Neural cell (in vitro differentiated cells): ENCODE results near the gene ZNF57.

Experiments used
- CTCF ChIP-seq: fragments of 450-650 bp; IDR thresholded peaks from 2 replicates; pipeline ENCODE4 v1.5.1; 2014; ENCODE audit warnings: antibody characterized with exemption, mild to moderate bottlenecking, moderate library complexity; ENCODE audit not compliant: poor library complexity, severe bottlenecking
- EP300 ChIP-seq: fragments of 450-650 bp; conservative IDR thresholded peaks from 2 replicates; pipeline ENCODE4 v1.6.1; 2014; ENCODE audit warnings: antibody characterized with exemption, mild to moderate bottlenecking, moderate library complexity; ENCODE audit not compliant: poor library complexity, severe bottlenecking
- EZH2 ChIP-seq: fragments of 200-600, 300-800 bp; shearing (Covaris generic), sonication (generic); IDR thresholded peaks from 2 replicates; pipeline ENCODE4 v1.6.1; 2014; ENCODE audit warnings: antibody characterized with exemption, low read length, borderline replicate concordance, mild to moderate bottlenecking; ENCODE audit not compliant: insufficient read depth, poor library complexity, severe bottlenecking
- POLR2AphosphoS5 ChIP-seq: IDR thresholded peaks from 2 replicates; pipeline ENCODE4 v1.6.1; 2012
- TAF1 ChIP-seq: IDR thresholded peaks from 2 replicates; pipeline ENCODE4 v1.6.1; 2012; ENCODE audit warnings: low read depth
- TF ChIP-seq, protein P1 (sequence below): IDR thresholded peaks from 2 replicates; pipeline ENCODE4 v1.6.1; 2012; ENCODE audit warnings: borderline replicate concordance

DNA sequence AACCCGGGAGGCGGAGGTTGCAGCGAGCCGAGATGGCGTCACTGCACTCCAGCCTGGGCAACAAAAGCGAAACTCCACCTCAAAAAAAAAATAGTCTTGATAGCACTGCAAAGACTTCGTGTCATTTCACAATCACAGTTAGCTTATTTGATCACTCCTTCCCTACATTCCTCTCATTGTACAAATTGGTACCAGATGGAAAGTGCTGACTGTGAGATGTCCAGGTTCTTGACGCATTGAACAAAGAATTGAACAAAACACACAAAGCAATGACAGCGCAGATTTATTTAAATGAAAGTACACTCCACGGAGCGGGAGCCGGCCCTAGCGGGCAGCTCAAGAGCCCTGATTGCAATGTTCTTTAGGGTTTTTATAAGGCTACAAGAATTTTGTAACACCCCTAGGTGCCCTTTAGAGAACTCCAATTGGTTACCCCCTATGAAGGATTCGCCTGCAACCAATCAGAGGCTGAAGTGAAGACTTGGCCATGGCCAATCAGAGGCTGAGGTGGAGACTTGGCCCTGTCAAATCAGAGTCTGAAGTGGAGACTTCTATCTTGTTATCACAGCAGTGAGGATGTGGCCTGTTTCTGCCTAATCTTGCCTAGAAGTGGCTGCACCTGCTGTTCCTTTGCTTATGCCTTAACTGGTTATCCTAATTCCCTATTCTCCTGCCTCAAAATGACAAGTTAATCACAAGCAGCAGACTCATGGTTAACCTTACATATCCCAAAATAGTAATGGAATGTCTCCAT lies 16.9 kb upstream of the ZNF57 start:
- no peak for TF ChIP-seq POLR2AphosphoS5
- no peak for TF ChIP-seq CTCF
- TF ChIP-seq EP300: no peak
- no peak for TF ChIP-seq EZH2
- TF ChIP-seq, protein P1, sequence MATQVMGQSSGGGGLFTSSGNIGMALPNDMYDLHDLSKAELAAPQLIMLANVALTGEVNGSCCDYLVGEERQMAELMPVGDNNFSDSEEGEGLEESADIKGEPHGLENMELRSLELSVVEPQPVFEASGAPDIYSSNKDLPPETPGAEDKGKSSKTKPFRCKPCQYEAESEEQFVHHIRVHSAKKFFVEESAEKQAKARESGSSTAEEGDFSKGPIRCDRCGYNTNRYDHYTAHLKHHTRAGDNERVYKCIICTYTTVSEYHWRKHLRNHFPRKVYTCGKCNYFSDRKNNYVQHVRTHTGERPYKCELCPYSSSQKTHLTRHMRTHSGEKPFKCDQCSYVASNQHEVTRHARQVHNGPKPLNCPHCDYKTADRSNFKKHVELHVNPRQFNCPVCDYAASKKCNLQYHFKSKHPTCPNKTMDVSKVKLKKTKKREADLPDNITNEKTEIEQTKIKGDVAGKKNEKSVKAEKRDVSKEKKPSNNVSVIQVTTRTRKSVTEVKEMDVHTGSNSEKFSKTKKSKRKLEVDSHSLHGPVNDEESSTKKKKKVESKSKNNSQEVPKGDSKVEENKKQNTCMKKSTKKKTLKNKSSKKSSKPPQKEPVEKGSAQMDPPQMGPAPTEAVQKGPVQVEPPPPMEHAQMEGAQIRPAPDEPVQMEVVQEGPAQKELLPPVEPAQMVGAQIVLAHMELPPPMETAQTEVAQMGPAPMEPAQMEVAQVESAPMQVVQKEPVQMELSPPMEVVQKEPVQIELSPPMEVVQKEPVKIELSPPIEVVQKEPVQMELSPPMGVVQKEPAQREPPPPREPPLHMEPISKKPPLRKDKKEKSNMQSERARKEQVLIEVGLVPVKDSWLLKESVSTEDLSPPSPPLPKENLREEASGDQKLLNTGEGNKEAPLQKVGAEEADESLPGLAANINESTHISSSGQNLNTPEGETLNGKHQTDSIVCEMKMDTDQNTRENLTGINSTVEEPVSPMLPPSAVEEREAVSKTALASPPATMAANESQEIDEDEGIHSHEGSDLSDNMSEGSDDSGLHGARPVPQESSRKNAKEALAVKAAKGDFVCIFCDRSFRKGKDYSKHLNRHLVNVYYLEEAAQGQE: no peak
- no peak for TF ChIP-seq TAF1
